A549 (cell line): ENCODE measurements around the gene GRID1.

Experiments used
- EHMT2 ChIP-seq: fragments of 200-600 bp; sonication (generic); IDR thresholded peaks from 2 replicates; pipeline ENCODE4 v1.6.1; 2016; ENCODE audit warnings: antibody characterized with exemption, low read depth, mild to moderate bottlenecking, moderate library complexity
- MAFK ChIP-seq: fragments of 450-650 bp; IDR thresholded peaks from 2 replicates; pipeline ENCODE4 v1.6.1; 2014; ENCODE audit not compliant: partially characterized antibody
- POLR2A ChIP-seq: IDR thresholded peaks from 2 replicates; pipeline ENCODE4 v1.6.1; 2012; ENCODE audit warnings: mild to moderate bottlenecking, low read length
- RARB ChIP-seq: fragments of 250-450 bp; sonication (Bioruptor Pico); IDR thresholded peaks from 2 replicates; pipeline ENCODE4 v1.8.0; 2021; ENCODE audit warnings: mild to moderate bottlenecking, moderate library complexity
- RNF2 ChIP-seq: fragments of 200-600 bp; sonication (generic); IDR thresholded peaks from 2 replicates; pipeline ENCODE4 v1.6.1; 2016; ENCODE audit warnings: low read depth, mild to moderate bottlenecking, antibody characterized with exemption, moderate library complexity, borderline replicate concordance
- TFCP2L1 ChIP-seq: fragments of 250-450 bp; sonication (Bioruptor Pico); IDR thresholded peaks from 2 replicates; pipeline ENCODE4 v1.5.0; 2021; ENCODE audit warnings: mild to moderate bottlenecking
- TF ChIP-seq, protein P1 (sequence below): fragments of 200-600 bp; sonication (generic); IDR thresholded peaks from 2 replicates; pipeline ENCODE4 v1.6.1; 2016; ENCODE audit warnings: antibody characterized with exemption, mild to moderate bottlenecking, moderate library complexity
- TF ChIP-seq, protein P2 (sequence below): fragments of >200 bp; sonication (Bioruptor Twin); formaldehyde crosslinking; IDR thresholded peaks from 3 replicates; pipeline ENCODE4 v1.5.1; 2016

GRCh38 chr10:86247588-86247987, 119.0 kb downstream of the GRID1 start:
- TF ChIP-seq RARB = no peak
- no peak for TF ChIP-seq TFCP2L1 (CRISPR knock-in tag)
- TF ChIP-seq RNF2 = no peak
- TF ChIP-seq, protein P1, sequence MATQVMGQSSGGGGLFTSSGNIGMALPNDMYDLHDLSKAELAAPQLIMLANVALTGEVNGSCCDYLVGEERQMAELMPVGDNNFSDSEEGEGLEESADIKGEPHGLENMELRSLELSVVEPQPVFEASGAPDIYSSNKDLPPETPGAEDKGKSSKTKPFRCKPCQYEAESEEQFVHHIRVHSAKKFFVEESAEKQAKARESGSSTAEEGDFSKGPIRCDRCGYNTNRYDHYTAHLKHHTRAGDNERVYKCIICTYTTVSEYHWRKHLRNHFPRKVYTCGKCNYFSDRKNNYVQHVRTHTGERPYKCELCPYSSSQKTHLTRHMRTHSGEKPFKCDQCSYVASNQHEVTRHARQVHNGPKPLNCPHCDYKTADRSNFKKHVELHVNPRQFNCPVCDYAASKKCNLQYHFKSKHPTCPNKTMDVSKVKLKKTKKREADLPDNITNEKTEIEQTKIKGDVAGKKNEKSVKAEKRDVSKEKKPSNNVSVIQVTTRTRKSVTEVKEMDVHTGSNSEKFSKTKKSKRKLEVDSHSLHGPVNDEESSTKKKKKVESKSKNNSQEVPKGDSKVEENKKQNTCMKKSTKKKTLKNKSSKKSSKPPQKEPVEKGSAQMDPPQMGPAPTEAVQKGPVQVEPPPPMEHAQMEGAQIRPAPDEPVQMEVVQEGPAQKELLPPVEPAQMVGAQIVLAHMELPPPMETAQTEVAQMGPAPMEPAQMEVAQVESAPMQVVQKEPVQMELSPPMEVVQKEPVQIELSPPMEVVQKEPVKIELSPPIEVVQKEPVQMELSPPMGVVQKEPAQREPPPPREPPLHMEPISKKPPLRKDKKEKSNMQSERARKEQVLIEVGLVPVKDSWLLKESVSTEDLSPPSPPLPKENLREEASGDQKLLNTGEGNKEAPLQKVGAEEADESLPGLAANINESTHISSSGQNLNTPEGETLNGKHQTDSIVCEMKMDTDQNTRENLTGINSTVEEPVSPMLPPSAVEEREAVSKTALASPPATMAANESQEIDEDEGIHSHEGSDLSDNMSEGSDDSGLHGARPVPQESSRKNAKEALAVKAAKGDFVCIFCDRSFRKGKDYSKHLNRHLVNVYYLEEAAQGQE = no peak
- TF ChIP-seq, protein P2, sequence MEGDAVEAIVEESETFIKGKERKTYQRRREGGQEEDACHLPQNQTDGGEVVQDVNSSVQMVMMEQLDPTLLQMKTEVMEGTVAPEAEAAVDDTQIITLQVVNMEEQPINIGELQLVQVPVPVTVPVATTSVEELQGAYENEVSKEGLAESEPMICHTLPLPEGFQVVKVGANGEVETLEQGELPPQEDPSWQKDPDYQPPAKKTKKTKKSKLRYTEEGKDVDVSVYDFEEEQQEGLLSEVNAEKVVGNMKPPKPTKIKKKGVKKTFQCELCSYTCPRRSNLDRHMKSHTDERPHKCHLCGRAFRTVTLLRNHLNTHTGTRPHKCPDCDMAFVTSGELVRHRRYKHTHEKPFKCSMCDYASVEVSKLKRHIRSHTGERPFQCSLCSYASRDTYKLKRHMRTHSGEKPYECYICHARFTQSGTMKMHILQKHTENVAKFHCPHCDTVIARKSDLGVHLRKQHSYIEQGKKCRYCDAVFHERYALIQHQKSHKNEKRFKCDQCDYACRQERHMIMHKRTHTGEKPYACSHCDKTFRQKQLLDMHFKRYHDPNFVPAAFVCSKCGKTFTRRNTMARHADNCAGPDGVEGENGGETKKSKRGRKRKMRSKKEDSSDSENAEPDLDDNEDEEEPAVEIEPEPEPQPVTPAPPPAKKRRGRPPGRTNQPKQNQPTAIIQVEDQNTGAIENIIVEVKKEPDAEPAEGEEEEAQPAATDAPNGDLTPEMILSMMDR = no peak
- TF ChIP-seq MAFK = no peak
- no peak for TF ChIP-seq EHMT2
- TF ChIP-seq POLR2A = no peak
